WTC11 (cell line): ENCODE data around the gene TMA7.

Experiments used
- ATF1 ChIP-seq: sonication (generic); formaldehyde crosslinking; IDR thresholded peaks from 2 replicates; pipeline ENCODE4 v1.8.1; 2023; ENCODE audit warnings: mild to moderate bottlenecking, moderate library complexity, missing genetic modification reagents
- CREM ChIP-seq: sonication (generic); formaldehyde crosslinking; IDR thresholded peaks from 2 replicates; pipeline ENCODE4 v1.8.1; 2022; ENCODE audit warnings: mild to moderate bottlenecking, missing genetic modification reagents, moderate library complexity
- ELF4 ChIP-seq: sonication (generic); formaldehyde crosslinking; IDR thresholded peaks from 2 replicates; pipeline ENCODE4 v1.8.1; 2022; ENCODE audit warnings: low read depth, mild to moderate bottlenecking, moderate library complexity, missing genetic modification reagents
- GTF2I ChIP-seq: fragments of 250-450 bp; sonication (Bioruptor Pico); conservative IDR thresholded peaks from 2 replicates; pipeline ENCODE4 v1.4.0; 2021; ENCODE audit warnings: mild to moderate bottlenecking
- MYBL2 ChIP-seq: sonication (generic); formaldehyde crosslinking; IDR thresholded peaks from 2 replicates; pipeline ENCODE4 v1.8.1; 2023; ENCODE audit warnings: mild to moderate bottlenecking, moderate library complexity, missing genetic modification reagents
- PRRX2 ChIP-seq: fragments of 250-450 bp; sonication (Bioruptor Pico); IDR thresholded peaks from 2 replicates; pipeline ENCODE4 v1.8.0; 2021; ENCODE audit warnings: mild to moderate bottlenecking
- SP1 ChIP-seq: sonication (generic); formaldehyde crosslinking; conservative IDR thresholded peaks from 2 replicates; pipeline ENCODE4 v1.8.1; 2022; ENCODE audit warnings: missing genetic modification reagents
- TCF7 ChIP-seq: sonication (generic); formaldehyde crosslinking; IDR thresholded peaks from 2 replicates; pipeline ENCODE4 v1.8.0; 2022; ENCODE audit warnings: mild to moderate bottlenecking, low read depth, missing genetic modification reagents, moderate library complexity
- TEAD4 ChIP-seq: sonication (generic); formaldehyde crosslinking; IDR thresholded peaks from 2 replicates; pipeline ENCODE4 v1.8.0; 2022; ENCODE audit warnings: mild to moderate bottlenecking, missing genetic modification reagents
- TF ChIP-seq, protein P1 (sequence below): fragments of 200-600 bp; IDR thresholded peaks from 2 replicates; pipeline ENCODE4 v1.8.0; 2022; ENCODE audit warnings: antibody characterized with exemption
- TF ChIP-seq, protein P2 (sequence below): sonication (generic); formaldehyde crosslinking; IDR thresholded peaks from 2 replicates; pipeline ENCODE4 v1.8.0; 2022; ENCODE audit warnings: mild to moderate bottlenecking, missing genetic modification reagents
- TF ChIP-seq, protein P3 (sequence below): sonication (generic); formaldehyde crosslinking; IDR thresholded peaks from 2 replicates; pipeline ENCODE4 v1.8.0; 2022; ENCODE audit warnings: mild to moderate bottlenecking, missing genetic modification reagents
- TF ChIP-seq, protein P4 (sequence below): sonication (generic); formaldehyde crosslinking; IDR thresholded peaks from 2 replicates; pipeline ENCODE4 v1.8.1; 2023; ENCODE audit warnings: mild to moderate bottlenecking, missing genetic modification reagents, moderate library complexity
- TF ChIP-seq, protein P5 (sequence below): sonication (generic); formaldehyde crosslinking; conservative IDR thresholded peaks from 2 replicates; pipeline ENCODE4 v1.8.1; 2022; ENCODE audit warnings: mild to moderate bottlenecking, missing genetic modification reagents

- TF ChIP-seq, protein P1, sequence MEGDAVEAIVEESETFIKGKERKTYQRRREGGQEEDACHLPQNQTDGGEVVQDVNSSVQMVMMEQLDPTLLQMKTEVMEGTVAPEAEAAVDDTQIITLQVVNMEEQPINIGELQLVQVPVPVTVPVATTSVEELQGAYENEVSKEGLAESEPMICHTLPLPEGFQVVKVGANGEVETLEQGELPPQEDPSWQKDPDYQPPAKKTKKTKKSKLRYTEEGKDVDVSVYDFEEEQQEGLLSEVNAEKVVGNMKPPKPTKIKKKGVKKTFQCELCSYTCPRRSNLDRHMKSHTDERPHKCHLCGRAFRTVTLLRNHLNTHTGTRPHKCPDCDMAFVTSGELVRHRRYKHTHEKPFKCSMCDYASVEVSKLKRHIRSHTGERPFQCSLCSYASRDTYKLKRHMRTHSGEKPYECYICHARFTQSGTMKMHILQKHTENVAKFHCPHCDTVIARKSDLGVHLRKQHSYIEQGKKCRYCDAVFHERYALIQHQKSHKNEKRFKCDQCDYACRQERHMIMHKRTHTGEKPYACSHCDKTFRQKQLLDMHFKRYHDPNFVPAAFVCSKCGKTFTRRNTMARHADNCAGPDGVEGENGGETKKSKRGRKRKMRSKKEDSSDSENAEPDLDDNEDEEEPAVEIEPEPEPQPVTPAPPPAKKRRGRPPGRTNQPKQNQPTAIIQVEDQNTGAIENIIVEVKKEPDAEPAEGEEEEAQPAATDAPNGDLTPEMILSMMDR, result no peak
- TF ChIP-seq TCF7 (CRISPR knock-in tag) (no peak), SP1 (CRISPR knock-in tag) (no peak), PRRX2 (CRISPR knock-in tag) (no peak), CREM (CRISPR knock-in tag) (no peak), MYBL2 (CRISPR knock-in tag) (no peak), TEAD4 (CRISPR knock-in tag) (no peak), GTF2I (CRISPR knock-in tag) (no peak), ATF1 (CRISPR knock-in tag) (no peak), ELF4 (CRISPR knock-in tag) (no peak)
- TF ChIP-seq, protein P2, sequence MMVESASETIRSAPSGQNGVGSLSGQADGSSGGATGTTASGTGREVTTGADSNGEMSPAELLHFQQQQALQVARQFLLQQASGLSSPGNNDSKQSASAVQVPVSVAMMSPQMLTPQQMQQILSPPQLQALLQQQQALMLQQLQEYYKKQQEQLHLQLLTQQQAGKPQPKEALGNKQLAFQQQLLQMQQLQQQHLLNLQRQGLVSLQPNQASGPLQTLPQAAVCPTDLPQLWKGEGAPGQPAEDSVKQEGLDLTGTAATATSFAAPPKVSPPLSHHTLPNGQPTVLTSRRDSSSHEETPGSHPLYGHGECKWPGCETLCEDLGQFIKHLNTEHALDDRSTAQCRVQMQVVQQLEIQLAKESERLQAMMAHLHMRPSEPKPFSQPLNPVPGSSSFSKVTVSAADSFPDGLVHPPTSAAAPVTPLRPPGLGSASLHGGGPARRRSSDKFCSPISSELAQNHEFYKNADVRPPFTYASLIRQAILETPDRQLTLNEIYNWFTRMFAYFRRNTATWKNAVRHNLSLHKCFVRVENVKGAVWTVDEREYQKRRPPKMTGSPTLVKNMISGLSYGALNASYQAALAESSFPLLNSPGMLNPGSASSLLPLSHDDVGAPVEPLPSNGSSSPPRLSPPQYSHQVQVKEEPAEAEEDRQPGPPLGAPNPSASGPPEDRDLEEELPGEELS (CRISPR knock-in tag), result no peak
- TF ChIP-seq, protein P3, sequence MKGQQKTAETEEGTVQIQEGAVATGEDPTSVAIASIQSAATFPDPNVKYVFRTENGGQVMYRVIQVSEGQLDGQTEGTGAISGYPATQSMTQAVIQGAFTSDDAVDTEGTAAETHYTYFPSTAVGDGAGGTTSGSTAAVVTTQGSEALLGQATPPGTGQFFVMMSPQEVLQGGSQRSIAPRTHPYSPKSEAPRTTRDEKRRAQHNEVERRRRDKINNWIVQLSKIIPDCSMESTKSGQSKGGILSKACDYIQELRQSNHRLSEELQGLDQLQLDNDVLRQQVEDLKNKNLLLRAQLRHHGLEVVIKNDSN, result no peak
- TF ChIP-seq, protein P4, sequence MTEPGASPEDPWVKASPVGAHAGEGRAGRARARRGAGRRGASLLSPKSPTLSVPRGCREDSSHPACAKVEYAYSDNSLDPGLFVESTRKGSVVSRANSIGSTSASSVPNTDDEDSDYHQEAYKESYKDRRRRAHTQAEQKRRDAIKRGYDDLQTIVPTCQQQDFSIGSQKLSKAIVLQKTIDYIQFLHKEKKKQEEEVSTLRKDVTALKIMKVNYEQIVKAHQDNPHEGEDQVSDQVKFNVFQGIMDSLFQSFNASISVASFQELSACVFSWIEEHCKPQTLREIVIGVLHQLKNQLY (CRISPR knock-in tag), result no peak
- TF ChIP-seq, protein P5, sequence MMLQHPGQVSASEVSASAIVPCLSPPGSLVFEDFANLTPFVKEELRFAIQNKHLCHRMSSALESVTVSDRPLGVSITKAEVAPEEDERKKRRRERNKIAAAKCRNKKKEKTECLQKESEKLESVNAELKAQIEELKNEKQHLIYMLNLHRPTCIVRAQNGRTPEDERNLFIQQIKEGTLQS (CRISPR knock-in tag), result no peak
Observed at GRCh38 chr3:48456456-48456855, 16.4 kb downstream of the TMA7 start.
